IgD-negative memory B cell (primary cell): ENCODE measurements around the gene FAN1. TPM values are rescaled to one million over a fixed set of nuclear protein-coding genes. Genes with fewer than 3 reads are reported as not detected.

ENCODE experiments used
- H3K27ac Mint-ChIP-seq, 3 donors: one replicate each; pipeline ENCODE4 v1.8.0; 2020 to 2022; ENCODE audit warnings: mild to moderate bottlenecking in 3 of 3, mixed read lengths in 3 of 3, moderate library complexity in 1 of 3
- H3K27me3 Mint-ChIP-seq: one replicate; pipeline ENCODE4 v1.8.0; 2021; ENCODE audit warnings: mixed read lengths
- H3K36me3 Mint-ChIP-seq: one replicate; pipeline ENCODE4 v1.8.0; 2020; ENCODE audit warnings: mild to moderate bottlenecking, mixed read lengths
- H3K4me1 Mint-ChIP-seq, 3 donors: one replicate each; pipeline ENCODE4 v1.8.0; 2020 to 2022; ENCODE audit warnings: mixed read lengths in 3 of 3, mild to moderate bottlenecking in 1 of 3
- H3K4me3 Mint-ChIP-seq, 4 donors: one replicate each; pipeline ENCODE4 v1.8.0; 2020 to 2022; ENCODE audit warnings: mild to moderate bottlenecking in 4 of 4, mixed read lengths in 4 of 4, moderate library complexity in 3 of 4
- H3K9me3 Mint-ChIP-seq, 3 donors: one replicate each; pipeline ENCODE4 v1.8.0; 2020 to 2021; ENCODE audit warnings: mixed read lengths in 3 of 3, mild to moderate bottlenecking in 1 of 3
- polyA plus RNA-seq: library from polyadenylated mRNA; unstranded; fragments of 300-500 nt; fragmentation: Illumina TruSeq; gene quantifications from one replicate; pipeline ENCODE4 v1.2.3, GENCODE V29; 2021

The FAN1 gene
- polyA plus RNA-seq, 1 donor from 2014 or later: 9.1 TPM

DNA sequence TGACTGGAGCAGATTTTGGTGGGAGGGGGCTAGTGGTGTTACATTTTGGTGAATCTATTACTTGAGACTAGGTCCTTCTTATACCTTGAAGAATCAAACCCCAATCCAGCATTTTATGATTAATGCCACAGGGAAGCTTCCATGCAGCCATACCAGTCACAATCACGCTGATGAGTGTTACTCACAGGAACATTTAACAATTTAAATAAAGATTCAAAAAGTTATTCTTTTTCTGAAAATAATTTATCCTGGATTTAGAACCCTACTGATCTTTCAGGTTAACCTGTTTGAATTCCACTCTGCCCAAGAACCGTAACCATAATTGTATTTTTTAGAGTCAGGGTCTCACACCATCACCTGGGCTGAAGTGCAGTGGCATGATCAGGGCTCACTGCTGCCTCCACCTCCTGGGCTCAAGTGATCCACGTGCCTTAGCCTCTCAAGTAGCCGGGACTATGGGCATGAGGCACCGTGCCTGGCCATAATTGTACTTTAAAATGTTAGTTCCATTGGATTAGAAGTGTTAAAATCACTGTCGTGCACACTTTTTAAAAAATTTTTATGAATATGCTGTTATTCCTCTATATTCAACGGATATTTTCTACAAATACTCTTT lies 88.6 kb downstream of the FAN1 start:
- H3K4me3 Mint-ChIP-seq: peak overlapping the region; percentile 53 to 89 (median 81)
- no peaks in the 10 kb centered on the region for H3K27me3 Mint-ChIP-seq
- H3K36me3 Mint-ChIP-seq: peaks cover 2% of the 10 kb centered on the region
- H3K27ac Mint-ChIP-seq: peak overlapping the region; percentile 80 to 91 (median 85)
- H3K4me1 Mint-ChIP-seq: peaks cover 19 to 34% (median 29%) of the 10 kb centered on the region in 3 donors
- peaks cover 0 to under 1% (median 0%) of the 10 kb centered on the region in 3 donors for H3K9me3 Mint-ChIP-seq

Other genes starting within 250 kb of the FAN1 start
- 15.5 TPM for gene MTMR10, start 87.7 kb downstream of the FAN1 start, polyA plus RNA-seq
- gene TRPM1, start 197.8 kb downstream of the FAN1 start, polyA plus RNA-seq: not detected